K562 (cell line): Measurements from ENCODE around the gene PSG2.
"Not testable (repeated sequence)": the region's sequence is repeated elsewhere in the genome, so short reads cannot be mapped to it uniquely, and the experiment has no call there.

ENCODE experiments used
- CTCF ChIP-seq, 3 experiments: IDR thresholded peaks in 2 of 3; conservative IDR thresholded peaks in 1 of 3; 2 replicates each; pipeline ENCODE4 v1.5.1; 2011 to 2012; ENCODE audit warnings: low read length in 3 of 3, mild to moderate bottlenecking in 3 of 3, control low read depth in 2 of 3, improper control_type of control experiment in 1 of 3, inconsistent platforms in 1 of 3, low read depth in 1 of 3, mixed read lengths in 1 of 3, moderate library complexity in 1 of 3; ENCODE audit not compliant: insufficient read depth in 2 of 3
- REST ChIP-seq, 2 experiments: fragments of 450-650 bp; formaldehyde crosslinking in 1 of 2; IDR thresholded peaks; 2 replicates each; pipeline versions ENCODE4 v1.4.0 to v1.6.1; 2014 to 2020; ENCODE audit warnings: mild to moderate bottlenecking in 2 of 2, borderline replicate concordance in 1 of 2, low read depth in 1 of 2
- SAP30 ChIP-seq: fragments of 200-600 bp; sonication (generic); IDR thresholded peaks from 2 replicates; pipeline ENCODE4 v1.6.1; 2012; ENCODE audit warnings: borderline replicate concordance, low read depth, mild to moderate bottlenecking, moderate library complexity, low read length, control low read depth, inconsistent platforms; ENCODE audit not compliant: insufficient read depth, poor library complexity, severe bottlenecking
- TCF7 ChIP-seq: sonication (generic); IDR thresholded peaks from 2 replicates; pipeline ENCODE4 v1.6.1; 2016; ENCODE audit warnings: antibody characterized with exemption, borderline replicate concordance
- YY1 ChIP-seq, 3 experiments: IDR thresholded peaks; 2 replicates each; pipeline ENCODE4 v1.6.1; 2011; ENCODE audit warnings: low read length in 2 of 3, mild to moderate bottlenecking in 2 of 3, moderate library complexity in 2 of 3, borderline replicate concordance in 1 of 3, control low read depth in 1 of 3, low read depth in 1 of 3; ENCODE audit not compliant: insufficient read depth in 3 of 3, insufficient replicate concordance in 2 of 3, control insufficient read depth in 1 of 3, insufficient read length in 1 of 3; ENCODE audit errors: extremely low read depth in 1 of 3

- TF ChIP-seq SAP30; TCF7; YY1 (IDR thresholded peaks at IDR 0.05; ENCODE audit: borderline replicate concordance in 1 of 3, control insufficient read depth in 1 of 3, extremely low read depth in 1 of 3, insufficient read depth in 3 of 3, insufficient read length in 1 of 3, insufficient replicate concordance in 2 of 3, low read depth in 1 of 3, low read length in 2 of 3); REST (IDR thresholded peaks at IDR 0.05; ENCODE audit: borderline replicate concordance); REST (CRISPR knock-in tag; IDR thresholded peaks at IDR 0.05; ENCODE audit: low read depth): not testable (repeated sequence)
- peak in 1 of 3 experiments; percentile 15; a peak in 1 of 6 replicates for TF ChIP-seq CTCF (IDR thresholded peaks at IDR 0.05 in 2 of 3, conservative IDR thresholded peaks at IDR 0.05 in 1 of 3; ENCODE audit: insufficient read depth in 2 of 3, low read depth in 1 of 3, low read length in 3 of 3)
These were observed 50.9 kb downstream of the PSG2 start for GRCh38 chr19:43031645-43032044.
